Breast epithelium (tissue), 3 donors: ENCODE data around the gene CRYGB.

Experiments
- POLR2A ChIP-seq: fragments of 450-650 bp; IDR thresholded peaks from one replicate; pipeline ENCODE4 v1.6.1; 2016; ENCODE audit warnings: antibody characterized with exemption, mild to moderate bottlenecking, moderate library complexity
- POLR2AphosphoS5 ChIP-seq, 3 donors: sonication (generic); formaldehyde crosslinking; IDR thresholded peaks; one replicate each; pipeline ENCODE4 v1.6.1; 2017; ENCODE audit warnings: antibody characterized with exemption in 3 of 3
- TF ChIP-seq, protein P1 (sequence below), 3 donors: fragments of 450-650 bp; IDR thresholded peaks; one replicate each; pipeline ENCODE4 v1.5.1; 2016 to 2017; ENCODE audit warnings: antibody characterized with exemption in 3 of 3, mild to moderate bottlenecking in 3 of 3, moderate library complexity in 3 of 3

DNA sequence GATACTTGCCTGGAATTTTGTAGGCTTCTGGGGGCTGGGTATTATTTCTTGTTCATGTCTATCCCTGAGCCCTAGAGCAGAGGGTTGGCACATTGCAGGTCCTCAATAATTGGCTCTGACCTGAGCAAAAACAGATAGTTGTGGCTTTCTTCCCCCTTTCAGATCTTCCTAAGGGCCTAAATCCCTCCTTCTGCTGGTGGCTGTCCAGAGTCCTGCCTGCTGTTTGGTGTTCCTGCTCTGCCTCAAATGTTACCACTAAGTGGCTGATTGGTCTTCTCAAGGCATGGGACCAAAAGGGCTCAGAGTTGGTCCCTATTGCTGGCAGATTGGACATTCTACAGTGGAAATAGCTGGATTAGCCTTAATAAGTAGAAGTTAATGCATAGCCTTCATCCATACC lies 1.1 kb upstream of the CRYGB start:
- TF ChIP-seq POLR2A = no peak
- TF ChIP-seq, protein P1, sequence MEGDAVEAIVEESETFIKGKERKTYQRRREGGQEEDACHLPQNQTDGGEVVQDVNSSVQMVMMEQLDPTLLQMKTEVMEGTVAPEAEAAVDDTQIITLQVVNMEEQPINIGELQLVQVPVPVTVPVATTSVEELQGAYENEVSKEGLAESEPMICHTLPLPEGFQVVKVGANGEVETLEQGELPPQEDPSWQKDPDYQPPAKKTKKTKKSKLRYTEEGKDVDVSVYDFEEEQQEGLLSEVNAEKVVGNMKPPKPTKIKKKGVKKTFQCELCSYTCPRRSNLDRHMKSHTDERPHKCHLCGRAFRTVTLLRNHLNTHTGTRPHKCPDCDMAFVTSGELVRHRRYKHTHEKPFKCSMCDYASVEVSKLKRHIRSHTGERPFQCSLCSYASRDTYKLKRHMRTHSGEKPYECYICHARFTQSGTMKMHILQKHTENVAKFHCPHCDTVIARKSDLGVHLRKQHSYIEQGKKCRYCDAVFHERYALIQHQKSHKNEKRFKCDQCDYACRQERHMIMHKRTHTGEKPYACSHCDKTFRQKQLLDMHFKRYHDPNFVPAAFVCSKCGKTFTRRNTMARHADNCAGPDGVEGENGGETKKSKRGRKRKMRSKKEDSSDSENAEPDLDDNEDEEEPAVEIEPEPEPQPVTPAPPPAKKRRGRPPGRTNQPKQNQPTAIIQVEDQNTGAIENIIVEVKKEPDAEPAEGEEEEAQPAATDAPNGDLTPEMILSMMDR (IDR thresholded peaks at IDR 0.05) = no peak
- TF ChIP-seq POLR2AphosphoS5 (IDR thresholded peaks at IDR 0.05) = no peak
